AG04449 (cell line): ENCODE results near the gene ZBTB7C.

Source experiments
- CTCF ChIA-PET: fragments of 350-600 bp; formaldehyde crosslinking; extraction: SDS; loops from one replicate; lab custom pipeline; 2021; ENCODE audit warnings: antibody characterized with exemption; lab: Yijun Ruan, JAX
- POLR2A ChIA-PET: fragments of 400-600, 350-600 bp; formaldehyde crosslinking; extraction: SDS; loops from one replicate; lab custom pipeline; 2020; ENCODE audit warnings: antibody characterized with exemption, inconsistent platforms; lab: Yijun Ruan, JAX
- DNase-seq: peaks from one replicate; pipeline ENCODE4 v3.0.0-alpha.2; 2010; ENCODE audit warnings: low read depth, low spot score
- H3K4me3 ChIP-seq: 2 replicates; pipeline ENCODE4 v1.5.1; 2011; ENCODE audit warnings: low read depth, mild to moderate bottlenecking, control low read depth, low read length
- TF ChIP-seq, protein P1 (sequence below): IDR thresholded peaks from one replicate; pipeline ENCODE4 v1.5.1; 2011; ENCODE audit warnings: mild to moderate bottlenecking, moderate library complexity, low read length, control low read depth, inconsistent platforms; ENCODE audit not compliant: insufficient read depth; ENCODE audit errors: missing control alignments

ZBTB7C gene

DNA sequence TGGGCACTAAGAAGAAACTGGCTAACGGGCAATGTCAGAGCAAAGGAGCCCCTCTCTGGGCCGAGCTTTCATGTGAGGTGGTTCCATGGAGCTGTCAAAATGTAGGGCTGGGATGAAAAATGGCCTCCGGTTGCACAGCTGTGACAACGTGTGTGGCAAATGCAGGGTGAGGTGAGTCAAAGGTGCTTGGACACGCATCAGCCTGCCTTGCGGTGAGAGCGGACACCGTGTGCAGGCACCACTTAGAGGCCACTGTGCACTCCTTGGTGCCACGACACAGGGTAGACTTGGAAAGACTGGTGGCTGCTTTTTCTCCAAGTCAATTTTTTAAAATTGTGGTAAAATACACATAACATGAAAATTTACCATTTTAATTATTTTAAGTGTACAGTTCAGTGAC lies 195.4 kb downstream of the ZBTB7C start:
- TF ChIP-seq, protein P1, sequence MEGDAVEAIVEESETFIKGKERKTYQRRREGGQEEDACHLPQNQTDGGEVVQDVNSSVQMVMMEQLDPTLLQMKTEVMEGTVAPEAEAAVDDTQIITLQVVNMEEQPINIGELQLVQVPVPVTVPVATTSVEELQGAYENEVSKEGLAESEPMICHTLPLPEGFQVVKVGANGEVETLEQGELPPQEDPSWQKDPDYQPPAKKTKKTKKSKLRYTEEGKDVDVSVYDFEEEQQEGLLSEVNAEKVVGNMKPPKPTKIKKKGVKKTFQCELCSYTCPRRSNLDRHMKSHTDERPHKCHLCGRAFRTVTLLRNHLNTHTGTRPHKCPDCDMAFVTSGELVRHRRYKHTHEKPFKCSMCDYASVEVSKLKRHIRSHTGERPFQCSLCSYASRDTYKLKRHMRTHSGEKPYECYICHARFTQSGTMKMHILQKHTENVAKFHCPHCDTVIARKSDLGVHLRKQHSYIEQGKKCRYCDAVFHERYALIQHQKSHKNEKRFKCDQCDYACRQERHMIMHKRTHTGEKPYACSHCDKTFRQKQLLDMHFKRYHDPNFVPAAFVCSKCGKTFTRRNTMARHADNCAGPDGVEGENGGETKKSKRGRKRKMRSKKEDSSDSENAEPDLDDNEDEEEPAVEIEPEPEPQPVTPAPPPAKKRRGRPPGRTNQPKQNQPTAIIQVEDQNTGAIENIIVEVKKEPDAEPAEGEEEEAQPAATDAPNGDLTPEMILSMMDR = no peak
- H3K4me3 ChIP-seq = no peak overlapping the region
- no peak for DNase-seq
- ChIA-PET POLR2A (no interaction called here), CTCF (no interaction called here)

DNA sequence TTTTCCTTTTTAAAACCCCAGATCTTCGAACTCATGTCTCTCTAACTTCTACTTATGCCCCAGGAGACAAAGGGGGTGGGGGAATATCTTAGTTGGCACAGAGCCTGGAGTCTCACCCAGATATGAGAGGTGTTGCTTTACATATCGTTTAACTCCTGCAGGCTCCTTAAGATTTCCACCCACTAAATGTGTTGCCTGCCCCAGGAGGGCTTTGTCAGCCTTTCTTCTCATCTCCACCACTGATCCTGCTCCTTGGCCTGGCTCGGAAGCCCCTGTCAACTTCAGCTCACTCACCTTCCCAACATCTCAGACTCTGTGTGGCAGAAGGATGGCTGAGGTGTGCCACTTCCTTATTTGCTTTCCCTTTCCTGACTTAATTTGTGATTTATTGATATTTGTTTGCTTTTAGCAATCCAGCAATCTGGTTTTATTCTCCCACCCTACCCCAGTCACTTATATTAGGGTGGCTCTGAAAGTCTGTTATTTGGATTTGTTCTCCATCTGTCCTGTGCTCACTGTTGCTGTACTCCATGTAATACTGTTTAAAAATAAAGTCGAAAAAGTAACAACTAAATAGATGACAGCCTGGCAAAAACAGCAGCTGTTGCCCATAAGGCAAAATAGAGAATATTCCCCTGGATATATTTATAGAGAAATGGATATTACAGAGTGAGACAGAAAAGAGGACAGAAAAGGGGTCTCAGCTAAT lies 200.6 kb downstream of the ZBTB7C start:
- no peak overlapping the region for H3K4me3 ChIP-seq
- CTCF ChIA-PET = no interaction called here
- TF ChIP-seq, protein P1 = no peak
- POLR2A ChIA-PET = no interaction called here
- no peak for DNase-seq

DNA sequence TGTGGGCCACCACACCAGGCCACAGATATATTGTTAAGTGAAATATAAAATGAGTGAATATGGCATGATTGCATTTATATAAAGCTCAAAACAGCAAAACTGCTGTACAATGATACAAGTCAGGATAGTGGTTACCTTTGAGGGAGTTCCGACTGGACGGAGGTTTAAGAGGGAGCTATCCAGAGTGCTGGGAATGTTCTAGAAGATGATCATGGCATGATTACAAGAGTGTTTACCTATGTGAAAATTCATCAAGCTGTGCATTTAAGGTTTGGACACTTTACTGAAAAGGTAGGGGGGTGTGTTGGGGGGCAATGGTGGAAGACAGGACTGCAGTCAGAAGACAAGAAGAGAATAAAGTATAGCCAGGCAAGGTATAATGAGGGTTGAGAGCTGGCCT lies 201.4 kb downstream of the ZBTB7C start:
- POLR2A ChIA-PET = no interaction called here
- no peak for DNase-seq
- H3K4me3 ChIP-seq = no peak overlapping the region
- TF ChIP-seq, protein P1 = no peak
- CTCF ChIA-PET = no interaction called here

DNA sequence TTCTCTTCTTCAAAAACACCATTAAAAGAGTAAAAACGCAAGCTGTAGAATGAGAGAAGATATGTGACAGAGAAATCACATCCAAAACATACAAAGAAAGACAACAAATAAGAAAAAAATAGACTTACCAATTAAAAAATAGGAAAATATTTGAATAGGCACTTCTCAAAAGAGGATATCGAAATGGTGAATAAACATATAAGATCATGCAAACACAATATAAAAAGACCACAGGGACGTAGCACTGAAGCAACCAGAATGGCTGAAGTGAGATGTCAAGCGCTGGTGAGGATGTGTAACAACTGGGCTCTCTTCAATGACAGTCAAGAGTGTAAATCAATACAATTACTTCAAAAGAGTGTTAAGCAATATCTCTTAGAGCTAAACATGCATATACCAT lies 202.3 kb downstream of the ZBTB7C start:
- no peak for DNase-seq
- ChIA-PET CTCF (no interaction called here), POLR2A (no interaction called here)
- TF ChIP-seq, protein P1 = no peak
- no peak overlapping the region for H3K4me3 ChIP-seq

DNA sequence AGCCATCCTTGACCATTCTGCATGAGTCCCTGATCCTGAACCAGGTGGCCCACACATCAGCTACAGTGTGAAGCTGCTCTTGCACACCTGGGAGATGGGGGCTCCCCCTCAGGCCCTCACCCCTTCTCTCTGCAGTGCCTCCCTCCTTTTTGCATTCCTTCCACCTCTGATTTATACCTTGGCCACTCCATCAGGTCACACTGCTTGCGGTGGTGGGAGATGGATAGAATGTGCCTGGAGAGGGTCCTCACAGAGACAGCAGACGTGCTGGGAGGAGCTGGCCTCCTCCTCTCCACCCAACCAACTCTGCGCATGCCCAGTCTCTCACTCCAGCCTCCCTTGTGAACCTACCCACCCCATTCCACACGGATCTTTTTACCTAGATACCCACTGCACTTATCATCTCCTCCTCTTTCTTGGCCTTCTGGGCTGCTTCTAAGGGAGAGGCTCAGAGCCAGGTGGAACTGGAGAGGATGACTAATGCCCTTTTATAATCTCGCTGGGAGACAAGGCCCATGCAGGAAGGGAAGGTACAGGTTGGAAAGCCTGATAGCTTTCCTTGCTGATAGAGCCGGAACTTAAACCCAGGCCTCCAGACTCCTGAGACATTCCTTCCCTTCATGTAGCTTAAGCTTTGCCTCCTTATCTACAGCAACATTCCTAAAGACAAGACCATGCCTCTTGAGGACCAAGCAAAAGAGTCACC lies 205.1 kb downstream of the ZBTB7C start:
- DNase-seq = no peak
- ChIA-PET POLR2A (no interaction called here), CTCF (no interaction called here)
- TF ChIP-seq, protein P1 = no peak
- H3K4me3 ChIP-seq = no peak overlapping the region

DNA sequence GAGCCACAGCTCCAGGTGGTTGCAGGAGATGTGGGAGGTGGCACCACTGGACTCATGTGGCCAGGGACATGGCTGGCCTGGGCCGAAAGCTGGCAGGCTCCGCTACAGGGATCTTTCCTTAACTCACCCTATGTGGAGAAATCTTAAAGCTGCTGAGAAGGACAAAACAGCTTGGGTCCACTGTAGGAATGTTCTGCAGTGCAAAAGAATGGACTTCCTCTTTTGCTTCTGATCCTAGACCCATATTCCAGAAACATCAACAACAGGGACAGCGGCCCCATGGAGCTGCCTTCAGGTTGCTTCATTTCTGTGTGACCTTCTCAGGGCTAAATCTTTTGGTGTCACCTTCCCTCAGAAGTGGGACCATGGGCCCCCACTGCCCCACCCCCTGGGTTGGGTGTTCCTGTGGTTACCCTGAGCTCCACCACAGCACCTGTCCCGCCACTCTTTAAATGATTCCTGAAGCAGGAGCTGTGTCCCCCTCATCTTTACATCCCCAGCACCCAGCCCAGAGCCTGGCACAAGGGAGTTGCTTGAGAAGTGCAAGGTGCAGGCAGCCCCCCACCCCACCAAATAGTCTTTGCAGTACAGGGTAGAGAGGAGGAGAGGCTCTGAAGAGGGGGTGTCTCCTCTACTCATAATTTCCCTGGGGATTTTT lies 205.8 kb downstream of the ZBTB7C start:
- DNase-seq = no peak
- TF ChIP-seq, protein P1 = no peak
- ChIA-PET CTCF (no interaction called here), POLR2A (no interaction called here)
- no peak overlapping the region for H3K4me3 ChIP-seq
